ENCODE data around the gene ZNF219. TPM values are rescaled to one million over a fixed set of nuclear protein-coding genes. Genes with fewer than 3 reads are reported as not detected.

The ZNF219 gene
- total RNA-seq, 2 donors from 2014 or later, result 43.4 to 59.6 TPM

GRCh38 chr14:21096438-21096837 is 2.0 kb downstream of the ZNF219 start:
- H3K9me3 Mint-ChIP-seq, result no peaks in the 10 kb centered on the region
- peaks cover 22% of the 10 kb centered on the region for H3K4me1 ChIP-seq (ENCODE audit: control insufficient read depth, insufficient read depth, low read length)
- peaks cover 15% of the 10 kb centered on the region for H3K36me3 Mint-ChIP-seq (ENCODE audit: low read depth)
- 80 to 91% methylated on average over 1 to 2 of the region's 3 CpGs for WGBS, 2 experiments (ENCODE audit: insufficient coverage in 1 of 2, insufficient read length in 1 of 2)
- peak overlapping the region; percentile 87 for H3K4me3 ChIP-seq (ENCODE audit: low read length)
- peaks cover 37% of the 10 kb centered on the region for H3K27me3 Mint-ChIP-seq (ENCODE audit: insufficient read depth)
- no peak overlapping the region for H3K9ac ChIP-seq (ENCODE audit: extremely low read depth, low read length, poor library complexity, severe bottlenecking)
- no peak overlapping the region for H3K27ac Mint-ChIP-seq
- peaks cover 20% of the 10 kb centered on the region for H3K36me3 ChIP-seq (ENCODE audit: control insufficient read depth, insufficient read depth, low read length)
- peak overlapping the region; percentile 12 for H3K27ac ChIP-seq (ENCODE audit: low read depth, low read length)
- H3K27me3 ChIP-seq (ENCODE audit: control insufficient read depth, insufficient read depth, low read length, poor library complexity, severe bottlenecking), result peaks cover 10% of the 10 kb centered on the region
- DNase-seq, result peak; percentile 27
- H3K4me3 Mint-ChIP-seq, result peak overlapping the region; percentile 75
- peaks cover 49% of the 10 kb centered on the region for H3K4me1 Mint-ChIP-seq
- H3K9me3 ChIP-seq (ENCODE audit: control insufficient read depth, low read length), result no peaks in the 10 kb centered on the region
- no peak for TF ChIP-seq CTCF (conservative IDR thresholded peaks at IDR 0.05)

- Histone ChIP-seq H3K27me3 (ENCODE audit: control insufficient read depth, insufficient read depth, low read length, poor library complexity, severe bottlenecking) (peaks cover 2% of the 10 kb centered on the region), H3K4me1 (ENCODE audit: control insufficient read depth, insufficient read depth, low read length) (peaks cover 22% of the 10 kb centered on the region), H3K27ac (ENCODE audit: low read depth, low read length) (peak overlapping the region; percentile 12), H3K36me3 (ENCODE audit: control insufficient read depth, insufficient read depth, low read length) (peaks cover 28% of the 10 kb centered on the region), H3K9ac (ENCODE audit: extremely low read depth, low read length, poor library complexity, severe bottlenecking) (no peak overlapping the region), H3K4me3 (ENCODE audit: low read length) (no peak overlapping the region), H3K9me3 (ENCODE audit: control insufficient read depth, low read length) (no peaks in the 10 kb centered on the region)
- WGBS, 2 experiments (ENCODE audit: insufficient coverage in 1 of 2, insufficient read length in 1 of 2), result 85 to 87% methylated on average over 4 to 6 of the region's 6 CpGs
- DNase-seq, result peak; percentile 63
- Mint-ChIP-seq H3K36me3 (ENCODE audit: low read depth) (peaks cover 20% of the 10 kb centered on the region), H3K4me3 (no peak overlapping the region), H3K27ac (no peak overlapping the region), H3K27me3 (ENCODE audit: insufficient read depth) (peaks cover 29% of the 10 kb centered on the region), H3K4me1 (peaks cover 49% of the 10 kb centered on the region), H3K9me3 (no peaks in the 10 kb centered on the region)
- TF ChIP-seq CTCF (conservative IDR thresholded peaks at IDR 0.05), result no peak
Measured at GRCh38 chr14:21095430-21096205, 2.8 kb downstream of the ZNF219 start.

GRCh38 chr14:21093769-21094681 is 4.4 kb downstream of the ZNF219 start:
- Mint-ChIP-seq H3K36me3 (ENCODE audit: low read depth) (peaks cover 33% of the 10 kb centered on the region), H3K9me3 (no peaks in the 10 kb centered on the region), H3K4me1 (peaks cover 39% of the 10 kb centered on the region), H3K27me3 (ENCODE audit: insufficient read depth) (peaks cover 17% of the 10 kb centered on the region), H3K27ac (peak overlapping the region; percentile 83), H3K4me3 (peak overlapping the region; percentile 54)
- Histone ChIP-seq H3K9ac (ENCODE audit: extremely low read depth, low read length, poor library complexity, severe bottlenecking) (peak overlapping the region; percentile 4), H3K4me1 (ENCODE audit: control insufficient read depth, insufficient read depth, low read length) (peaks cover 17% of the 10 kb centered on the region), H3K27ac (ENCODE audit: low read depth, low read length) (peak overlapping the region; percentile 96), H3K4me3 (ENCODE audit: low read length) (peak overlapping the region; percentile 76), H3K36me3 (ENCODE audit: control insufficient read depth, insufficient read depth, low read length) (peaks cover 44% of the 10 kb centered on the region), H3K27me3 (ENCODE audit: control insufficient read depth, insufficient read depth, low read length, poor library complexity, severe bottlenecking) (no peaks in the 10 kb centered on the region), H3K9me3 (ENCODE audit: control insufficient read depth, low read length) (no peaks in the 10 kb centered on the region)
- WGBS, 2 experiments (ENCODE audit: insufficient coverage in 1 of 2, insufficient read length in 1 of 2), result 15 to 33% methylated on average over 3 to 7 of the region's 7 CpGs
- peak; percentile 68 for TF ChIP-seq CTCF (conservative IDR thresholded peaks at IDR 0.05)
- peak; percentile 93 for DNase-seq

Measured in endodermal cell (in vitro differentiated cells).